ENCODE results near the gene PSD4.

Gene PSD4

DNA sequence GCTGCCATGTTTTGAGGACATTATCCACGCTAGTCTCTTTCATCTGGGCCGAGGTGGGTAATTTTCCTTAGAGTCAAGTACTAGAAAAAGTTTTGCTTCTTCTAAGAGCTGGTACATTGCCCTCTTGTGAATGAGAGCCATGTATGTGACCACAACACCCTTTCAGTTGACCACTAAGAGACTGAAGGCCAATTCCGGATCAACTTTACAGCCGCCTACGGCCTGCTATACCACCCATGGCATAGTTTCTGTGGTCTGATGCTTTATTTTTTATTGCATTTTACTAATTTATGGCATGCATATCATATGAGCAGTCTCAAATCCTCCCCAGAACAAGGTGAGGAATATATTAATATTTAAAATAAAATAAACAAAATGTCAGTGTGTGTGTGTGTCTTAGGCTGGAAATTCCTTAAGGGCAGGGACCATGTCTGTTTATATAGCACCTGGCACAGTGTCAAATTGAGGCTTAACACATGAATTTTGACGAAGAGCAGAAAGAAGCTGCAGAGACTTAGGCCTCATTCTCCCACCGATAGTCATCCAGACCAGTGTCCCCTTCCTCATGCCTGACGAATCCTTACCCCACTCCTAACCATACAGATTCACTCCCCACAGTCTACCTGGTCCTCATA is 35.4 kb downstream of the PSD4 start:
- no peak for DNase-seq

DNA sequence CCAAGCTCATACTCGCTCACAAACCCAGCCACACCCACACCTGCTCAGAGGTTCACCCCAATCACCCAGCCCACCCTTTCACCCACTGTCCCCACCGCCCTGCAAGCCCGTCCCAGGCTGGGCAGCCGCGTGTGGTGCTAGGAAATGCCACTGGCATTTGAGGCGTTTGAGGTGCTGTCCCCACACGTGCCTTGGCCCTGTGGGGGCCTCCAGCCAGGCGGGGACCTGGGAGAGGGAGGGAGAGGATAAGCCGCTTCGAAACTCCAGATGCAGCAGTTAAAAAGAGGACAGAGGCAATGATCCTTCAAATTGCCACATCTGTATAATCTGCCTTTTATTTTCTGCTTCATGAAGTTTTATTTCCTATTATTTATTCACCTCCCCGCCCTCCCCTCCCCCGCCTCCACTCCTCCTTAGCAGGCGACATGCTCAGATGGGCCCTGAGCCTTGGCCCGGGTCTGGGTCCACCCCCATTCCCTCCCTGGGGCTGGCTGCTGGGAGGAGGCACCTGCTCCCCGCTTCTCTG is 35.9 kb downstream of the PSD4 start:
- no peak for DNase-seq

DNA sequence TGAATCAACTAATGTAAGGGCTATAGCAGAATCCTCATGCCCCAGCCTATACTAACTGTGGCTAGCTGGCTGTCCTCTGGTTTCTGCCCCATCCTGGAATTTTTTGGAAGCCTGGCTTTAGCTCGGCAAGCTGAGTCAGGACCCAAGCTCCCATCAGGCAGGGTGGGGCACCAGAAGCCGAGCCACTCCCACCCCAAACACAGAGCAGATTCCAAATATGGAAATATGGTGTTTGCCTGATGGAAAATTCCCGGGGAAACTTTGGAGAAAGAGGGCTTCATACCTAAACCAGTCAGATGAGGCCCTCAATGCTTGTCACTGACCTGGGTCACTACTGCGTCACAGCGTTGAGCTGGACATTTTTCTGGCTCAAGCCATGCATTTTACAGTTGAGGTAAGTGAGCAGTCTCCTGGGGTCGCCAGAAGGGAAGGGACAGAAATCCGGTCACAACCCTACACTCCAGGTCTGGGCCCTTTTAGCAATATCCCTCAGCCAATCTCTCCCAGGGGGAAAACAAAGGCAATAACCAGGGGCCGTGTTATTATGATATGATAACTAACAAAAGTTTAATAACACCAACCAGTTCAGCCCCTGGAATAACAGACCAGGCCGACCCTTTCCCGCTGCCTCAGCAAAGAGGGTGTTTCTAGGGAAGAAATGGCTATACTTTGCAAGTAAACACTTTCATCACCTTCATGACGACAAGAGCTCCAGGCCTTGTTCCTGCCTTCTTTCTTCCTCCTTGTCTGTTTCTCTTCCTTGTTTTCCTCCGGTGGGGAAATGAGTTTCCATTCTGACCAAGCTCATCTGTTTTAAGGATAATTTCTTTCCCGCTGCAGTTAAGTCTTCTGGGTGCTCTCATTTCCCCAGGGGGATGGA is 37.7 kb downstream of the PSD4 start:
- DNase-seq: no peak

DNA sequence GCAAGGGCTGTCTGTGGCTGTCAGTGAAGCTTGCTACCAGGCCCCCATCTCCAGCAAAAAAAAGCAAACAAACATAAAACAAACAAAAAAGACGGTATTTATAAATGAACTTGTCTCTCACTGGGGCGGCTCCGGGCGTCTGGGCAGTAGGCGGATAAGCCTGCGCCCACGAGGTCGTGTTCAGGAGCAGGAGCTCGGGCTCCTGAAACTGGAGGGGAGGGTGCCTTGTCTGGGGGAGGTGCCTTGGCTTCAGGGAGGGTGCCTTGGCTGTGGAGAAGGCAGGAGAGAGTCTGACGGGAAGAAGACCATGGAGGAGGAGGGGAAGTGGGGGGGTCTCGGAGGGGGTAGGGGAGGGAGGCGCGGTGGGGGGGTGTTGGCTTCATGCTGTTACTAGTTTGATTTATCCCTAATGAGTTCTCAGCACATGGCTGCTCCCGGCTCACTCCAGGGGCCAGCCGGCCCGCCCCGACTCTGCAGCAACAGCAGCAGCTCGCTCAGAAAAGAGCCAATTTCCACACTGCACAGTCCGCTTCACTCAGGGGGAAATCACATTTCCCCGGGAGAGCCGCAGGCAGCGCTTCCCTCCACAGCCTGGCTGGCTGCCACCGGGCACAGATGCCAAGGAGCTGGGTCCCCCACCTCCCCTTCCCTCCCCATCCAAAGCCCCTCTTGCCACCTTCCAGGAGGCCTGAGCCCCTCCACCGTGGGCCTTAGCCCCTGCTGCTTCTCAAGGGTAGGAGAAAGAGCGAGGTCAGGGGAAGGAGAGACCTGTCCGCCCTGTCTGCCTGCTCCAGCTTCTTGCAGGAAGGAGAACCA is 38.7 kb downstream of the PSD4 start:
- no peak for DNase-seq

DNA sequence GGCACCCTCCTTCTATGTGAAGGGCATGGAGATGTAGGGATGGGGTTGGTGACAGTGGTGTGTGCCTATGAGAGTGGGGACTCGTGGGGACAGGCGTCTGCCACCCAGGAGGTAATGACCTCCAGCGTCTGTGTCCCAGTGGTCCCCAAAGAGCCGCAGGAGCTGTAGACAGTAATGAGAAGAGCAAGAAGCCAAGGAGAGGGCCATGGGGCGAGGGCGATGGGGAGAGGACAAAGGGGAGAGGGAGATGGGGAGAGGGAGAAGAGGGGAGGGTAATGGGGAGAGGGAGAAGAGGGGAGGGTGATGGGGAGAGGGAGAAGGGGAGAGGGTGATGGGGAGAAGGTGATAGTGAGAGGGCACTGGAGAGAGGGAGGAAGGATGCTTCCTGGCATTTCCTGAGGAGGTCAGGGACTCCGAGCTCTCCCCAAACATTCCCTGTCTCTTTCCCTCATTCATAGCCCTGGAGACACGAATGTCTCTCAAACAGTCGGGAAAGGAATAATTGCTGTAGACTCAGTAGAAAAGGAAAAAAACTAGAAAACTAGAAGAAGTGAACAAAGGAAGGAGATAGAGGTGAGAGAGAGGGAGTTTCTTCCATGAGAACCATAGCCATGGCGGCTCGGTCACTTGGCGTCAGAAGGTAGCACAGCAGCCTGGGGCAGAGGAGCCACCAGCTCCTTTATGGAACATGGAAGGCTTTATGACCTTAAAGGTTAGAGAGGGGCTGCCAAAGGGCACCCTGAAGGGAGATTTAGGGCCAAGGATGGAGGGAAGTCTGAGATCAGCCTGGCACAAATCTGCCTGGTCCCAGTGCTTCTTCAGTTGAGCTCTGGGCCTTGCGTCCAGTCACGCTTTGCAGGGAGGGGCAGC is 39.5 kb downstream of the PSD4 start:
- no peak for DNase-seq

DNA sequence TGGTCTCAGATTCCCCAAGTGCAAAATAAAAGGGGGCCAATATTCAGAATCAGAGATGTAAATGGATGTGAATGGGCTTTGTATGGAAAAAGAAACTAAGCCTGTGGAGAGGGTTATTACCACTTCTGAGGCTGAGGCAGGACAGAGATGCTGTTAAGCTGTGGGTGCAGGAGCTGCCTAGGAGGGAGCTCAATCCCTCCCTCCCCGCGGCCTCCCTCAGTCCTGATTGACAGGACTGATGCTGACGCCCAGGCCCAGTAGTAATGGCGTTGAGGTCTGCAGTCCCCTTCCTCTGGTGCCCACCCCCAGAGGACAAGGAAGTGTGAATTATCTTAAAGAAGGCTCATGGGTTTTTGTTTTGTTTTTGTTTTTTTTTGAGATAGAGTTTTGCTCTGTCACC is 40.4 kb downstream of the PSD4 start:
- no peak for DNase-seq

DNA sequence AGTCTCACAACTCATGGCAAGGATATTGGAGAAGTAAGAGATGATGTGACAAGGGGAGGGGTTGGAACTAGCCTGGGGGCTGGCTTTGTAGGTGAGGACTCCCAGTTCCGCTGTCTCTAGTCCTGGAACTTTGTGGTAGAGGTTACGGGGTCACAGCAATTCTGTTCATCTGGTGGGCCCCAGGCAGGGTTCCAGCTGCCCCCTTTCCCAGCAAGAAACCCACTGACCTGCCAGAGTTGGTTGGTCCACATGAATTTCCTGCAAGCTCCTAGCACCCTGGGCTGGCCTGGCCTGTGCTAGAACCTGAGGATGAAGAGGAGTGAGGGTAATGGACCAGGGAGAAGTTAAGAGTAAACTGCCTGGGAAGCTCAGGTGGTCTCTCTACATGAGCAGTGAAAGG is 41.3 kb downstream of the PSD4 start:
- DNase-seq: no peak

DNA sequence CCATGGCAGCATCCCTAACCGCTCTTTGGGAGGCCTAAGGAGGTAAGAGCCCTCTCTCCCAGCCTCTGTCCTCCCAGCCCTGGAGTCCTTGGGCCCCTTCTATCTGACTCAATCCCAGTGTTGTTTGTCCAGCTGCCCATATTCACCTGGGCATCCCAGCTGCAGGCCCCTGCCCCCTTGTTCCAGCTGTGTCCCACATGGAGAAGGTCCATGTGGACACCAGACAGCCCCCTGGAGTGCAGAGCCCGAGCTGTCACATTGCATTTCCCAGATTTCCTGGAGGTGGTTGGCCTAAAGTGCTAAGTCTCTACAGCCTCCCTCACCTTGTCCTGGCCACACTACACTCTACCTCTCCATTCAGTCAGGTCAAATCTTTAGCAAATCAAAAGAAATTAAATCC is 42.5 kb downstream of the PSD4 start:
- no peak for DNase-seq

DNA sequence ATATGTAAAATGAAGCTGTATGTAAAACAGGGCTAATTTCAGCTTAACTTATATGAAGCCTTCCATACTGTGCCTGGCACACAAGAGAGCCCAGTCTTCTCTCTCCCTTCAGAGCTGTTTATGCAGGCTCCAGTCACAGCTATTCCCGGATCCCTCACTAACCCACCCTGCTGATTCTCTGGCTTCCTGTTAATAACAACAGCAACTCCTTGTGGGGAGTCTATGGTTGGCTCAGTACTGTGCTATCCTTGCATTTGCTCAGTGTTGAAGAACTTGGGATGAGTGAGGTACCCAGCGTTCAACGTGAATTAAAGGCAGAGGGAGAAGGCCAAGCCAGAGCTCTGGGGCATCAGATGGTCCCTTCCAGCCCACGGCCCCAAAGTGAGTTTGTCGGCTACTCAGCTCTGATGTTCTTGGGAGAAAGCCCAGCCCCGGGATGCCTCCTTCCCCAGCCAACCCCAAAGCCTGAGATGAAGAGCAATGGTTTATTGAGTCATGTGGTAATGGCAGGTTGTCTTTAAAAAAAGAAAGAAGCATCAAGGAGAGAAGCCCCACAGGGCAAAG is 43.2 kb downstream of the PSD4 start:
- DNase-seq: no peak

DNA sequence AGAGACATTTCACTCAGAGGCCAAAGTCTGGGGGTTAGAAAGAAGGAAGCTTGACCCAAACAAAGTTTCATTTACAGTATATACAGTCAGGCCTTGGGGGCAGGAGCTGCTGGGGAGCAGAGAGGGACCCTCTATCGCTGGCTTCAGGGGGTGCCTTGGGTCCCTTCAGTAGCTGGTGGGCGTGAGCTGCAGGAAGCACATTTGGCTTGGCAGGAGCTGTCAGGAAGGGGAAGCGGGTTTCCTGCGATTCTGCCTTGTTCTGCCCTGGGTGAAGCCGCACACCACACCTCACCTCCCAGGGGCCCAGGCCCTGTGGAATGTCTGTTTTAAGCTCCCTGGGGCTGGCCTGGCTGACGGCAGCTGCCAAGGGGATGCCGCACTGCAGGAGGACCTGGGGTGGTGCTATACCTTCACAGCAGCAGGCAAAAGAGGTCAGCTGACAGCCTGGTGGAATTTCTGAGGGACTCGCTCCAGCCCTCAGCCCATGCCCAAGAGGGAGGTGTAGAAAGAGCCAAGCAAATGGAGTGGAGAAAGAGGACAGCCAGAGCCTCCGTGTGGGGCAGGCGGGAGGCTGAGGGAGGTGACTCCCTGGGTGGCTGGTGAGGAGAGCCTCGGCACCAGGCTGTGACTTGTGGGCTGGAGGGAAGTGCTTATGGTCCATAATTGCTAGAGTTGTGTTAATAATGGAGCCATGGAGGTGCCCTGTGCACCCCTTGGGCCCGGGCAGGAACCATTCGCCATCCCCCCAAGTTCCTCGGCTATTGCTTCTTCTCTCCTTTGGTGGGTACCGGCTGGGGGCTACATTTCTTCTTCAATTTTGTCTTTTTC is 43.9 kb downstream of the PSD4 start:
- DNase-seq: no peak

DNA sequence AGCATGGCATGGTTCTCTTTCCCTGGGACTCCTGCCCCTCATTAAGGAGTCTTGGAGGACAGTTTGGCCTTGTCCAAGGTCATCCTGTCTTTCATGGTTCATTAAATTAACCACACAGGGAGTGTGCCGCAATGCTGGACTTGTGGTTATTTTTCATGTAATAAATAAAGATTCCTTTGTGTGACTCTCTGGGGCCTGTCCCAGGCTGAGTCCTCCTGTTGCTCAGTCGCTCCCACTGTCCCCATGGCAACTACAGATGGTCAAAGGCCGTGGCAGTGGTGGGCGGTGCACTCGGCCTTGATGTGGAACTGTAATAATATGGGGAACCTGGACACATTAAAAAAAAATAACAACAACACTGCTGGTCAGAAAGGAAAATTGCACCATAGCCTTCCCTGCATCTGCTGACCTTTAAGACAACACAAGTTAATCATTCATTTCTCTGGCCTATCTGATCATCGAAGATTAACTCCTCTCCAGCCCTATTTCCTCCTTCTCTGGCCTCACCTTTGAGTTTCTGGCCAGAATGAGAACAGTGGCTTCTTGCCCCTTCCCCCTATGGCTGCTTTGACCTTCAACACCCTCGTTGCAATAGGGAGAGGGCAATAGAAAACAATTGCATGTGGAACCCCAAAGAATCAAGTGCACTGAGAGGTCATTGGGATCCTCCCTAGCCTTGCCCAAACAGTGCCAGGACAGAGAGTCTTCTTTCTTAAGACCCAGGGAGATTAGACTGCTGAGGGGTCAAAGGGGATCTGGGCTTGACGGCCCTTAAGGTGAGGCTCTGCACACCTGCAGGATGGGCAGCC is 44.7 kb downstream of the PSD4 start:
- peak in 1 of 2 donors; percentile 14 for DNase-seq

DNA sequence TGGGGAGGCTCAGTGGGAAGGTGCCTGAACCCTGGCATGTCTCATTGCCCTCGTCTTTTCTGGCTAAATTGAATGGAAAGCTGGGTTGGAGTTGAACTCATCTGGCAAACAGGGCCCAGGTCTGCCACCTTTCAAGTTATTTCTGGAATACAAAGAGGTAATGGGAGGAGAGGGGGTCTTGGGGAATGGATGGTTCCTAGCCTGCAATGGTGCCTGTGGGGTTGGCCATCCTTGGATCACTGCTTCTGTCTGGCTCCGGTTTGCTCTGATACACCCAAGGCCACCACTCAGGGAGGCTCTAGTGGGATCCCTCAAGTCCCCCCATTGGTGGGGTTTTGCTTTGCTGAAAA is 45.3 kb downstream of the PSD4 start:
- no peak for DNase-seq

DNA sequence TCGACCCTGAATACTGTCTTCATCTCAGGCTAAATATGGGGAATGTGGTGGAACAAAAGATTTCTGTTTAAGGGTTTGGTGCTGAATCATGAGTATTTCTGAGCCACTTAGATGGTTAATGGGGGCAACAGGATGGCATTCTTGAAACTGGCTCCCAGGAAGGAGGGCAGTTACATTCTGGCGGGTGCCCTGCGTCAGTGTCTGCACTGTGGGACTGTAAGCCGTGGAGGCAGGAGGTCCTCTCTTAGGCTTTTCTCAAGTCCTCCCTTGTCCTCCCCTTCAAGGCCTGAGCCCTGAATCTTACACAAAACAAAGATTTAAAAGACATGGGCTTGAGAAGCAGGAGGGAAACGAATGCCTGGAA is 45.7 kb downstream of the PSD4 start:
- DNase-seq: no peak

DNA sequence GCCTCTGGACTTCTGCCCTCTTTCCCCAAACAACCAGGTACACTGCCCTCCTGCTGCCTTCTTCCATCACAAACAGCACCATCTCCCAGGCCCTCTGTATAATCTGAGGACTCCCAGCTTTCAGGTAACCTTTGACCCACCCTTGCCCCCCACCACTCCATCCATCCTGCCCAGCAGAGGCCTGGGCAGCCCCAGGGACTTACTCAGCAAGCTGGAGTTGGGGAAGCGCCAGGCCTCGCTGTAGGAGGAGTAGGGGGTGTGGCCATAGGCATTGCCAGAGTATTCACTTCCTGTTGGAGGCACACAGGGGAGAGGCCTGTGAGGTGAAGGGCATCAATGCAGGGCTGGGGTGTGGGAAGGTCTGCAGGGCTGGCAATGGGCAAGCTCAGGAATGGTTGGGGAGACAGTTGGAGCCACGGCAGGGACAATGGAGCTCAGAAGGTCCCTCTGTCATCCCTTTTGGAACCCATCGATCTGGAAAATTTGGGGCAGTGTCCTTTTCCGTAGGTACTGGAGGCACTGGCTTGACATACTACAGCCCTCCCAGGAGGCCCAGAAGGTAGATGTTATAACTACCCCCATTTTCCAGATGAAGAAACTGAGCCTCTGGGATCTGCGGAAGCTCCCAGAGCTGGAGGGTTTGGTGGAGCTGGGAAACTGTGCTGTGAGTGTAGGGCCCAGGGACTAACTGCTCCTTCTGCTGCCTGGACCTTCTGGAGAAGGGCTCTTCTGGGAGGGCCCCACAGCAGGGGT is 46.3 kb downstream of the PSD4 start:
- no peak for DNase-seq

DNA sequence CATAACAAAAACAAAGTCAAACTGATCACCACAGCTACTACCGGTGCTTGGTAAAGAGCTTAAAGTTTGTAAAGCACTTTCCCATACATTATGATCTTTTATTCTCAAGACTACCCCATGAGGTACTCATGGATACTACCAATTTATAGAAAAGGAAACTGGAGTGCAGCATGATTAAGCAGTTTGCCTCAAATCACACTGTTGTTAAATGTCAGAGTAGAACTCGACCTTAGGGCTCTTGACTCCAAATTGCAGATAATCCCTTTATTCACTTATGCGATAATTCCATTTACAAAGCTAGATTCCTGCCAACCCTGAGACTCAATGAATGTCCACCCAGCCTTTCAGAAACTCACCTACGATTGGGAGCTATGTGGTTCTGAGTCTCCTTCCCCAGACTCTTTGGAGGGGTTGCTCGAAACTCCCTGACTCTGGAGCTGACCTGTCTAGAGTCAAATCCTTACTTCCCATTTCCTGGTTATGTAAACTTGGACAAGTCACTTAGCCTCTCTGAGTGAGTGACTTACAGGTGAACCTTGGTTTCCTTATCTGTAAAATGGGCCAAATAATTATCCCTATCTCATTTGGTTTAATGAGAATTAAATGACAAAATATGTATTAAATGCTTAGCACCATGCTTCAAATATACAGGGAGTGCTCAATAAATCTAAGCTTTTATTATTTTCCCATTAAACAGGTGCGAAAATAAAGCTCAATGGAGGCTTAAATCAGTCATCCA is 47.4 kb downstream of the PSD4 start:
- DNase-seq: no peak

DNA sequence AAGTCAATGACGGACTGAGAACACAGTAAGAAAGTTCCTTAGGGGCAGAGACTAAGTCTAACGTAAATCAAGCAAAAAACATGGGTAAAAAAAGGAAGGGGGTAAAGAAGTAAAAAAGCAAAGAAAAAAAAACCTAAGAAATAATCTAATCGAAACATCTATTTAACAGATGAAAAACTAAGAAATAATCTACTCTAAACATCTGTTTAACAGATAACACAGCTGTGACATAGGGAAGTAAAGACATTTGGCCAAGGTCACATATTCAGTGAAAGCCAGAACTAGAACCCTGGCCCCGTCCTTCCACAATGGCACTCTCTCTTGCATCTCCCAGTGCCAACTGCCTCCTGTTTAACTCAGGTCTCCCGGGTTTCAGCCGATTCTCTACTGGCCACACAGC is 48.1 kb downstream of the PSD4 start:
- no peak for DNase-seq

DNA sequence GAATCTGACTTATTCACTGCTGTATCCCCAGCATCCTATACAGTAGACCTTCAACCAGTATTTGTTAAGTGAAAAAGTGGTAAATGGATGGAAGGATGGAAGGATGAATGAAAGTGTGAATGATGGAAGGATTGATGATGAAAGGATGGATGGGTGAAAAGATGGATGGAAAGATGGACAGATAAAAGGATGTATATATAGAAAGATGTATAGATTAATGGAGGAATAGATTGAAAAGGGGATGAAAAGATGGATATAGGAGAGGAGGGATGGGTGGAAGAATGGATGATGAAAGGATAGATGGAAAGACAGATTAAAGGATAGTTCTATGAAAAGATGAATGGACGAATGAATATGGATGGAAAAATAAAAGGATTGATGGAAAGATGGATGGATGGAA is 50.0 kb downstream of the PSD4 start:
- no peak for DNase-seq

DNA sequence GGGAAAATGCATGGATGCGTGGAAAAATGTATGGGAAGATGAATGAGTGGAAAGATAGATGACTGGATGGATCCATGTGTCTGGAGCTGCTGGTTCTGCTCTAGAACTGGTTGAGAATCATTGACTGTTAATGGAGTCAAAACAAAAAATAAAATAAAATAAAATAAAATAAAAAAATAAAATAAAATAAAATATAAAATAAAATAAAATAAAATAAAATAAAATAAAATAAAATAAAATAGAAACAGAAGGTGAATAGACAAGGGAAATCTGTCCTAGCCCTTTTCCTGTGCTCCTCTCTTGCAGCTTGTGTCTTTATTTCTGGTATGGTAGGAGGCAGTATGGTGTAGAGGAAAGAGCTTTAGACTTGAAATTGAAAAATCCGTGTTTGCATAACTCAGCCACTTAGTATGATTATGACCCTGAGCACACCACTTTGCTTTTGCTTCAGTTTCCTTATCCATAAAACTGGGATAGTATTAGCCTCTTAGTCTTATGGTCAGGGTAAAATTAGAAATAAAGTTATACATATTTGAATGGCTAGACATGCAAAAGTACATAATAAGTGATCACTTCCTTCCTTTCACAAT is 51.0 kb downstream of the PSD4 start:
- DNase-seq: no peak

All from hippocampal formation (tissue), 2 donors.